ENCODE data around the gene DAO. TPM values are rescaled to one million over a fixed set of nuclear protein-coding genes. Genes with fewer than 3 reads are reported as not detected.
A peak's percentile ranks its signal among the peaks of the same experiment; 100 is the strongest.
"Not testable (repeated sequence)": the region's sequence is repeated elsewhere in the genome, so short reads cannot be mapped to it uniquely, and the experiment has no call there.

The DAO gene
- total RNA-seq, 1 donor = not detected

DNA sequence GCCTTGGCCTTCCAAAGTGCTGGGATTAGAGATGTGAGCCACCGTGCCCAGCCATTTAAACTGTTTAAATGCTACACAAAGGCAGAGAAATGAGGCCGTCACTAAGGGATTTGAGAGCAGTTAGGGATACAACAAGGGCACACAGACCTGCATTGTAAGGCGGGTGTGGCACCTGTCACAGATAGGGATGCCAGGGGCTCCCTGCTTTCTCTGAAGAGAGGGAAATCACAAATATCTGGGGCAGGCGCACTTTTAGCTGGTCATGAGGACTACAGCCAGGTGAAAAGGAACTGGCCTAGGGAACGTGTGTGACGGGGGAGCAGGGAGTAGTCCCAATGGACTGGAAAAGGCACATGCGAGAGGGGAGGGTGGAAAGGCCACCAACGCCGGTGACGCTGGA, 32.2 kb upstream of the DAO start:
- DNase-seq (ENCODE audit: low read depth in 2 of 3, low spot score in 2 of 3) = no peak

- no peak for DNase-seq (ENCODE audit: low read depth in 2 of 3, low spot score in 2 of 3)
These were observed 30.2 kb upstream of the DAO start for GRCh38 chr12:108849660-108850059.

DNA sequence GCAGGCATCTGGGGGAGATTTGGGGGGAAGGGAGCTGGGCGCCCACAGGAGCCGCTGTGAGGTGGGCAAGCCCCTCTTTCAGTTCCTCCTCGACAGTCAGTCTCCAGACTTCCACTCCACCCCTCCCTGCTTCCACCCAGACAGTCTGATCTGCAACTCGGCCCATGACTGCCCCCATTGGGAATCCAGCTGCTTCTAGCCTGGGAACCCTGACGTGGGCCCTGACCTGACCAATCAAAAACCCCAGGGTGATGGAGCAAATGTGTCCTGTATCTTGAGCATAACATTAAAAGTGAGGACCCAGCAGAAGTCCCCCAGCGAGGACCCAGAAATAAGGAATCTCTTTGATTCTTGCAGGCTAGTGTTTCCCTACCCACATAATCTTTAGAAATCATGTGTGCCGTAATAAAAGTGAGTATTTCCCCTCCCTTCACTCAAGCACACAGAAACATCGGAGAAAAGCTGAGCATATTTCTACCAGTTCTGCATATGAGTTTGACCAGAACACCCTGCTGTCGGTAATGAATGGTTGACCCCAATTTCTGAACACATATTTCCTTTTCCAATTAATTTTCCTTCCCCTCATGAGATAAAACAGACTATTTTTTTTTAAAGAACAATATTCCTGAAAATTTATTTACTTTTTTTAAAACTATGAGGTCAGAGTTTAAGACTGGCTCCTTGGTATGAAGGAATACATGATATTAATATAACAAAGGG, 28.9 kb upstream of the DAO start:
- DNase-seq (ENCODE audit: low read depth in 2 of 3, low spot score in 2 of 3) = peak in 2 of 3 donors; percentile 80 to 87

DNA sequence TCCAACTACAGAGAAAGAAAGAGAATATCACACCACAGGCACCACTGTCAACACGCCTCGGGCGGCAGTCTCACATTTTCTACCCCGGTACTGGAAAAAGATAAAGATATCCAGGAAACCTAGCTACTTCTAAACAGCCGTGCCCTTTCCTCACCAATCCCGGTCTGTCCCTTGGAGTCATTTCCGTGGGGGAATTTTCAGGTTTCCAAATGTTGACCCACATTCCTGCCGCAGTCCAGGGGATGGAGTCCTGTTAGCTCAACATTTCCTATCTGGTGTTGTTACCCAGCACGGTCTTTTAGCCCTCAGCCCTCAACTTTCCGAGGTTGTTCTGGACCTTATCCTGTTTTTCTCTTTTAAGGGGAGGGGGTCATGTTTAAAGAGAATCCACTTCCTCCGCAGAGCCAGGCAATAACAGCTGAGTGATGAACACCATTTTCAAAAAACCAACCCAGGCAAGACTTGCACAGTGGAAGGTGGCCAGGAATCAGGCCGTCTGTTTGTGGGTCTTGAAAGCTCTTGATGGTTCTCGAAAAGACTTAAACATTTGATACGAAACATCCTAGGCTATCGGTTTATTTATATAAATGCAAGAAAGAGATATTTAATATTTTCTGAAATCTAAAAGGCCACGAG, 27.1 kb upstream of the DAO start:
- DNase-seq (ENCODE audit: low read depth in 2 of 3, low spot score in 2 of 3) = no peak

DNA sequence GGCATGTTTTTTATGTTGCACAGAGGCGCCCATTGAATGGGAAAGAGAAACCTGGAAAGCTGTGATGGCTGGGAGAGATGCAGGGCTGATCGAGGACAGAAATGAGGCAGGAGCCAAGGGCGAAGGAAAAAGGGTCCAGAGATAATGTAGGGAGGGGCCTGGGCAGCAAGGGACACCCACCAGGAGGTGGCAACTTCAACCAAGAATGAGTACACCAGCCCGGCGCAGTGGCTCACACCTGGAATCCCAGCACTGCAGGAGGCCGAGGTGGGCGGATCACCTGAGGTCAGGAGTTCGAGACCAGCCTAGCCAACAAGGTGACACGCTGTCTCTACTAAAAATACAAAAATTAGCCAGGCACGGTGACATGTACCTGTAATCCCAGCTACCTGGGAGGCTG, 26.5 kb upstream of the DAO start:
- DNase-seq (ENCODE audit: low read depth in 2 of 3, low spot score in 2 of 3) = no peak

DNA sequence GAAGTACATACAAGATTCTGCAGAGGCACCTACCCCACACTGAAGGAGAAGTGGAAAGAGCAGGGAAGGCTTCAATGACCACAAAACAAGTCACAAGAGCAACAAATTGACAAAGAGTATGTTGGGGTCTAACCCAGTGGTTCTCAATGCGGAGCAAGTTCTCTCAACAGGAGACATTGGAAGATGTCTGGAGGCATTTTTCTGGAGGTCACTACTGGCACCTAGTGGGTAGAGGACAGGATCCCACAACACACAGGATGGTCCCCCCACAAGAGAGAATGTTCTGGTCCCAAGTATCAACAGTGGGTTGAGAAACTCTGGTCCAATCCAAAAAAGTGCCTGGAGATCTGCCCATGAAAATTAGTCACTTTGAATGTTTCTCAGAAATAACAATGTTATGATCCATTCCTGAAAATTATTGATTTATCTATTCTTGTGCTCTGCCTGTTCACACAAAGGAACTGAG, 25.9 kb upstream of the DAO start:
- peak in 1 of 3 donors; percentile 49 for DNase-seq (ENCODE audit: low read depth in 2 of 3, low spot score in 2 of 3)

GRCh38 chr12:108854451-108855283, 25.2 kb upstream of the DAO start:
- DNase-seq (ENCODE audit: low read depth in 2 of 3, low spot score in 2 of 3) = peak in 1 of 3 donors; percentile 36

GRCh38 chr12:108855284-108856169, 24.4 kb upstream of the DAO start:
- DNase-seq (ENCODE audit: low read depth in 2 of 3, low spot score in 2 of 3) = no peak

GRCh38 chr12:108856170-108856427, 23.8 kb upstream of the DAO start:
- DNase-seq (ENCODE audit: low read depth in 2 of 3, low spot score in 2 of 3) = no peak

DNA sequence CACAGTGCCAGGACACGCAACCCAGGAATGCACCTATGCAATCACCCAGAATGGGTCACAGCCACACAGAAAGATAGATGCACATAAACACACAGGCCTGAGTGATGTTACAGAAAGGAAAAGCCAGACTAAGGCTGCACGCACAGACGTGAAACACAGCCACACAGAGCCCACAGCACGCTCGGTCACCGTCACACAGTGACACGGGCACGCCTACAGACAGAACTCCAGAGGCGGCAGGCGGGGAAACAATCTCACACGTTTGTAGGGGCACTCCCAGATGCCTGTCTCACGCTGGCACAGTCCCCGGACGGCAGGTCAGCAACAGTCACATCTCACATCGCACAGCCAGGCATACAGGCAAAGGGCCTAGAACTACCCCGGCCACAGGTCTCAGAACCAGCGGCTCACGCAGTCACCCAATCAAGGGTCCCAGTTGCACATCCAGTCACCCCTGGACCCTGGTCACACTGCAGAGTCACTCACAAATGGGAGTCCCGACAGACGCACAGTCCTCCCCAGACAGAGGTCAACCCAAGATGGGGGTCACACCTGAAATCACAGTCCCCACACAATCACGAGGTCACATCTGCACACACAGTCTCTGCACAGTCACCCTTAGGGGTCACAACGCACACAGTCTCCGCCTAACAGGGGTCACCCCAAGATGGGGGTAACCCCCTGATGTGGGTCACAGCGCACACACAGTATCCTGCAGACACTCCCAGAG, 23.3 kb upstream of the DAO start:
- DNase-seq (ENCODE audit: low read depth in 2 of 3, low spot score in 2 of 3) = peak in 1 of 3 donors; percentile 30

DNA sequence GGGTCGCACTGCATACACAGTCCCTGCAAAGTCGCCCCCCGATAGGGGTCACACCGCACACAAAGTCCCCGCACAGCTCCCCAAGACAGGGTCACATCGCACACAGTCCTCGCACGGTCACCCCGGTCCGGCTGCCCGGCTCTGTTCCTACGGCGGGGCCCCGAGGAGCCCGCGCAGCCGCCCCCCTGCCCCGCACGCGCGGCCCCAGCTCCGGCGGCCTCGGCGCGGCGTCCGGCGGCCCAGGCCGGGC, 22.8 kb upstream of the DAO start:
- DNase-seq (ENCODE audit: low read depth in 2 of 3, low spot score in 2 of 3) = no peak

- no peak for DNase-seq (ENCODE audit: low read depth in 2 of 3, low spot score in 2 of 3)
These were observed 21.4 kb upstream of the DAO start for GRCh38 chr12:108858311-108859074.

GRCh38 chr12:108859141-108859922, 20.6 kb upstream of the DAO start:
- not testable (repeated sequence) for DNase-seq (ENCODE audit: low read depth in 2 of 3, low spot score in 2 of 3)

DNA sequence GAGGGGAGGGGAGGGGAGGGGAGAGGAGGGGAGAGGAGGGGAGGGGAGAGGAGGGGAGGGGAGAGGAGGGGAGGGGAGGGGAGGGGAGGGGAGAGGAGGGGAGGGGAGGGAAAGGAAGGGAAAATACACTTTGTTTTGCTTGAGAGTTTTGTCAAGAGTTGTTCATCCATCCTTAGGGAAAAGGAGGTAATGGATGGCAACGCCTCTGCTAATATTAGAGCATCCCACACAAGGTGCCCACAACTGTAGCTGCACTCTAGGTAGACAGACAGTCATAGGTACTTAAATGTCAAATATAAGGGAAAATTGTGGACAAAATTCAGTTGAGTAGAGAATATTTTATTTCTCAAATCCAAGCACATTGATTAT, 20.0 kb upstream of the DAO start:
- no peak for DNase-seq (ENCODE audit: low read depth in 2 of 3, low spot score in 2 of 3)

DNA sequence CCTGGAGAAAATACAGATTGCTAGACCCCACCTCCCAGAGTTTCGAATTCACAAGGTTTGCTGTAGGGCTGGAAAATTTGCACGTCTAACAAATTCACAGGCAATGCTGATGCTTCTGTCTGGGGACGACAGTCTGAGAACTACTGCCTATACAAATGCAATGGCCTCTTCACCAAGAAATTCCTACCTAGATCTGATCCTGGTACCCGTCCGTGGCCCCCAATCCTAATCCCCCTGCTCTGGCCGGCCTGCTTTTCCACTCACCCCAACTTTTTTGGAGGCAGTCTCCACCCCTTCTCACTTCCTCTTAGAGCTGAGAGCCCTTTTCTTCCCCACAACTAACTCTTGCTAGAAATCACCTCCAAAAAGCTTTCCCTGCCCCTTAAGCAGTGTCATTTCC, 19.4 kb upstream of the DAO start:
- DNase-seq (ENCODE audit: low read depth in 2 of 3, low spot score in 2 of 3) = no peak

DNA sequence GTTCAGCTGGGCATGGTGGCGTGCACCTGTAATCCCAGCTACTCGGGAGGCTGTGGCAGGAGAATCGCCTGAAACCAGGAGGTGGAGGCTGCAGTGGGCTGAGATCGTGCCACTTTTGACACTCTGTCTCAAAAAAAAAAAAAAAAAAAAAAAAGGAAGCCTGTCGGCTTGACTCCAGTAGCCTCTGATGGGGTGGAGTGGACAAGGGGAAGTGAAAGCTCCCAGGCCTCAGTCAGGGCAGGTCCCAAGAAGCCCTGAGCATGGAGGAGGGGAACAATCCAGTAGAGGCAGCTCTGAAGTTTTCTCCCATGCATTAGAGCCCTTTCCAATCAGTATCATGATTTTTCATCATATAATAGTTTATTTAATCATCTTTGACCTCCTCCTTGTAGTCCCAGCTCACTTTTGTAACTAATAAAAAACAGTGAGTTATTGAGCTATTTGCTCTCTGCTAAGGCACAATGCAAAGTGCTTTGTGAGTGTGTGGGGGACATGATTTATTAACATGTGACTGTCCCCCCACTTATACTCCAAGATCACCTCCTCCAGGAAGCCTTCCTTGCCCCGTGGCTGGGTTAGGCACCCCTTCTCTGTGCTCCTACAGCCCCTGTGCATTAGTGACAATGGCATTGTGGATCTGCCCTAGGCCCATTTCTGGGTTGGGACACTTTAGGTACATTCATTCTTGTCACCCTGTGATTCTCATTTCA, 17.9 kb upstream of the DAO start:
- no peak for DNase-seq (ENCODE audit: low read depth in 2 of 3, low spot score in 2 of 3)

DNA sequence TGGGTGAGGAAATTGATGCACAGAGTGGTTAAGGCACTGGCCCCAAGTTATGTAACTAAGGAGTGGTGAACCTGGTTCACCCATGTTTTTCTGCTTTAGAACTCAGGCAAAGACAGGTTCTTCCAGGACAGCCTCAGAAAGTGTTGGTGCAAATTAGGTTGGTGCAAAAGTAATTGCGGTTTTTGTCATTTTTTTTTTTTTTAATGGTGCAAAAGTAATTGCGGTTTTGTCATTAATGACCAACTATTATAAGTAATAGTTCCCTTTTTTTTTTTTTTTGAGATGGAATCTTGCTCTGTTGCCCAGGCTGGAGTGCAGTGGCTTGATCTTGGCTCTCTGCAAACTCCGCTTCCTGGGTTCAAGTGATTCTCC, 17.3 kb upstream of the DAO start:
- DNase-seq (ENCODE audit: low read depth in 2 of 3, low spot score in 2 of 3) = no peak

DNA sequence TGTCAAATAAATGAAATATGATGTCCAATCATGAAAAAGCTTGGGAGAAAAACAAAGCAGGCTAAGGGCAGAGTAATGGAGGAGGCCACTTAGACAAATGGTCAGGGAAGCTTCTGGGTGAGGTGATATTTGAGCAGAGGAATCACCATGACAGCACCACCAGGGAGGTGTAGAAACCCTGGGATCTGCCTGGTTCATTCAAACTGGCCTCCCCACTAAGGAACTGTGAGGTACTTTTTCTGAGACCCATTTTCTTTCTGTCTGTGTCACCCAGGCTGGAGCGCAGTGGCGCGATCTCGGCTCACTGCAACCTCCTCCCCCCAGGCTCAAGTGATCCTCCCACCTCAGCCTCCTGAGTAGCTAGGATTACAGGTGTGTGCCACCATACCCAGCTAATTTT, 14.7 kb upstream of the DAO start:
- DNase-seq (ENCODE audit: low read depth in 2 of 3, low spot score in 2 of 3) = no peak

Measured in hematopoietic multipotent progenitor cell (in vitro differentiated cells).